SK-N-SH treated with all-trans-retinoic acid at 6 μM for 48 hours (cell line): Measurements from ENCODE around the gene SPRING1.

Source experiments
- ATAC-seq: fragments of 200-7000 bp; cut with Tn5 transposase; 3 replicates; pipeline ENCODE4 v1.9.1; 2020; ENCODE audit warnings: mild to moderate bottlenecking, moderate library complexity
- BACH2 ChIP-seq: fragments of 250-450 bp; sonication (Bioruptor Pico); IDR thresholded peaks from 2 replicates; pipeline ENCODE4 v1.9.0; 2021; ENCODE audit warnings: mild to moderate bottlenecking, borderline replicate concordance
- CREB5 ChIP-seq: fragments of 250-450 bp; sonication (Bioruptor Pico); IDR thresholded peaks from 2 replicates; pipeline ENCODE4 v1.5.1; 2020; ENCODE audit warnings: low read depth, mild to moderate bottlenecking, moderate library complexity
- CSDC2 ChIP-seq: fragments of 250-450 bp; sonication (Bioruptor Pico); IDR thresholded peaks from 2 replicates; pipeline ENCODE4 v1.5.0; 2020; ENCODE audit warnings: mild to moderate bottlenecking, moderate library complexity
- CSRNP3 ChIP-seq: fragments of 250-450 bp; sonication (Bioruptor Pico); IDR thresholded peaks from 2 replicates; pipeline ENCODE4 v1.5.1; 2021; ENCODE audit warnings: mild to moderate bottlenecking, moderate library complexity
- ESRRG ChIP-seq: fragments of 250-450 bp; sonication (Bioruptor Pico); IDR thresholded peaks from 2 replicates; pipeline ENCODE4 v1.6.1; 2021; ENCODE audit warnings: mild to moderate bottlenecking
- GLIS3 ChIP-seq: fragments of 250-450 bp; sonication (Bioruptor Pico); IDR thresholded peaks from 2 replicates; pipeline ENCODE4 v1.5.0; 2020; ENCODE audit warnings: mild to moderate bottlenecking, moderate library complexity
- ISL1 ChIP-seq: fragments of 250-450 bp; sonication (Bioruptor Pico); IDR thresholded peaks from 2 replicates; pipeline ENCODE4 v2.1.2; 2022; ENCODE audit warnings: mild to moderate bottlenecking, moderate library complexity
- OSR1 ChIP-seq: fragments of 250-450 bp; sonication (Bioruptor Pico); IDR thresholded peaks from 2 replicates; pipeline ENCODE4 v1.8.0; 2022; ENCODE audit warnings: moderate library complexity, mild to moderate bottlenecking, inconsistent platforms
- POU6F1 ChIP-seq: fragments of 250-450 bp; sonication (Bioruptor Pico); IDR thresholded peaks from 2 replicates; pipeline ENCODE4 v1.8.0; 2021; ENCODE audit warnings: low read depth, mild to moderate bottlenecking, moderate library complexity, borderline replicate concordance
- PPARA ChIP-seq: fragments of 250-450 bp; sonication (Bioruptor Pico); IDR thresholded peaks from 2 replicates; pipeline ENCODE4 v1.5.0; 2020; ENCODE audit warnings: mild to moderate bottlenecking, borderline replicate concordance
- RARB ChIP-seq: fragments of 250-450 bp; sonication (Bioruptor Pico); IDR thresholded peaks from 2 replicates; pipeline ENCODE4 v1.8.0; 2021; ENCODE audit warnings: mild to moderate bottlenecking, moderate library complexity
- SNAI2 ChIP-seq: fragments of 250-450 bp; sonication (Bioruptor Pico); IDR thresholded peaks from 2 replicates; pipeline ENCODE4 v1.5.0; 2020; ENCODE audit warnings: mild to moderate bottlenecking, moderate library complexity
- TCF4 ChIP-seq: fragments of 250-450 bp; sonication (Bioruptor Pico); IDR thresholded peaks from 2 replicates; pipeline ENCODE4 v1.8.0; 2021; ENCODE audit warnings: mild to moderate bottlenecking, moderate library complexity, borderline replicate concordance
- TOX ChIP-seq: fragments of 250-450 bp; sonication (Bioruptor Pico); IDR thresholded peaks from 2 replicates; pipeline ENCODE4 v1.8.0; 2021; ENCODE audit warnings: mild to moderate bottlenecking, moderate library complexity, borderline replicate concordance
- ZC3H10 ChIP-seq: fragments of 250-450 bp; sonication (Bioruptor Pico); IDR thresholded peaks from 2 replicates; pipeline ENCODE4 v1.5.1; 2021; ENCODE audit warnings: mild to moderate bottlenecking, moderate library complexity
- ZFP3 ChIP-seq: fragments of 250-450 bp; sonication (Bioruptor Pico); IDR thresholded peaks from 2 replicates; pipeline ENCODE4 v1.5.0; 2020; ENCODE audit warnings: mild to moderate bottlenecking, moderate library complexity
- ZFP30 ChIP-seq: fragments of 450-650 bp; formaldehyde crosslinking; IDR thresholded peaks from 2 replicates; pipeline ENCODE4 v1.5.0; 2022; ENCODE audit warnings: mild to moderate bottlenecking, moderate library complexity
- ZNF565 ChIP-seq: fragments of 450-650 bp; formaldehyde crosslinking; conservative IDR thresholded peaks from 2 replicates; pipeline ENCODE4 v1.5.0; 2020; ENCODE audit warnings: low read depth, mild to moderate bottlenecking, moderate library complexity
- ZNF8 ChIP-seq: fragments of 450-650 bp; formaldehyde crosslinking; IDR thresholded peaks from 2 replicates; pipeline ENCODE4 v1.5.0; 2020; ENCODE audit warnings: mild to moderate bottlenecking, moderate library complexity
- TF ChIP-seq, protein P1 (sequence below): fragments of 250-450 bp; sonication (Bioruptor Pico); IDR thresholded peaks from 2 replicates; pipeline ENCODE4 v1.5.0; 2020; ENCODE audit warnings: mild to moderate bottlenecking, moderate library complexity
- TF ChIP-seq, protein P2 (sequence below): fragments of 250-450 bp; sonication (Bioruptor Pico); IDR thresholded peaks from 2 replicates; pipeline ENCODE4 v1.8.0; 2020; ENCODE audit warnings: mild to moderate bottlenecking, moderate library complexity, borderline replicate concordance

SPRING1 gene

GRCh38 chr12:116774020-116774419 lies 36.2 kb upstream of the SPRING1 start:
- no peak for TF ChIP-seq ISL1 (CRISPR knock-in tag)
- TF ChIP-seq ZFP30, result no peak
- no peak for TF ChIP-seq SNAI2 (CRISPR knock-in tag)
- no peak for TF ChIP-seq OSR1 (CRISPR knock-in tag)
- TF ChIP-seq ZNF8, result no peak
- TF ChIP-seq, protein P1, sequence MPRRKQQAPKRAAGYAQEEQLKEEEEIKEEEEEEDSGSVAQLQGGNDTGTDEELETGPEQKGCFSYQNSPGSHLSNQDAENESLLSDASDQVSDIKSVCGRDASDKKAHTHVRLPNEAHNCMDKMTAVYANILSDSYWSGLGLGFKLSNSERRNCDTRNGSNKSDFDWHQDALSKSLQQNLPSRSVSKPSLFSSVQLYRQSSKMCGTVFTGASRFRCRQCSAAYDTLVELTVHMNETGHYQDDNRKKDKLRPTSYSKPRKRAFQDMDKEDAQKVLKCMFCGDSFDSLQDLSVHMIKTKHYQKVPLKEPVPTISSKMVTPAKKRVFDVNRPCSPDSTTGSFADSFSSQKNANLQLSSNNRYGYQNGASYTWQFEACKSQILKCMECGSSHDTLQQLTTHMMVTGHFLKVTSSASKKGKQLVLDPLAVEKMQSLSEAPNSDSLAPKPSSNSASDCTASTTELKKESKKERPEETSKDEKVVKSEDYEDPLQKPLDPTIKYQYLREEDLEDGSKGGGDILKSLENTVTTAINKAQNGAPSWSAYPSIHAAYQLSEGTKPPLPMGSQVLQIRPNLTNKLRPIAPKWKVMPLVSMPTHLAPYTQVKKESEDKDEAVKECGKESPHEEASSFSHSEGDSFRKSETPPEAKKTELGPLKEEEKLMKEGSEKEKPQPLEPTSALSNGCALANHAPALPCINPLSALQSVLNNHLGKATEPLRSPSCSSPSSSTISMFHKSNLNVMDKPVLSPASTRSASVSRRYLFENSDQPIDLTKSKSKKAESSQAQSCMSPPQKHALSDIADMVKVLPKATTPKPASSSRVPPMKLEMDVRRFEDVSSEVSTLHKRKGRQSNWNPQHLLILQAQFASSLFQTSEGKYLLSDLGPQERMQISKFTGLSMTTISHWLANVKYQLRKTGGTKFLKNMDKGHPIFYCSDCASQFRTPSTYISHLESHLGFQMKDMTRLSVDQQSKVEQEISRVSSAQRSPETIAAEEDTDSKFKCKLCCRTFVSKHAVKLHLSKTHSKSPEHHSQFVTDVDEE, result no peak
- TF ChIP-seq, protein P2, sequence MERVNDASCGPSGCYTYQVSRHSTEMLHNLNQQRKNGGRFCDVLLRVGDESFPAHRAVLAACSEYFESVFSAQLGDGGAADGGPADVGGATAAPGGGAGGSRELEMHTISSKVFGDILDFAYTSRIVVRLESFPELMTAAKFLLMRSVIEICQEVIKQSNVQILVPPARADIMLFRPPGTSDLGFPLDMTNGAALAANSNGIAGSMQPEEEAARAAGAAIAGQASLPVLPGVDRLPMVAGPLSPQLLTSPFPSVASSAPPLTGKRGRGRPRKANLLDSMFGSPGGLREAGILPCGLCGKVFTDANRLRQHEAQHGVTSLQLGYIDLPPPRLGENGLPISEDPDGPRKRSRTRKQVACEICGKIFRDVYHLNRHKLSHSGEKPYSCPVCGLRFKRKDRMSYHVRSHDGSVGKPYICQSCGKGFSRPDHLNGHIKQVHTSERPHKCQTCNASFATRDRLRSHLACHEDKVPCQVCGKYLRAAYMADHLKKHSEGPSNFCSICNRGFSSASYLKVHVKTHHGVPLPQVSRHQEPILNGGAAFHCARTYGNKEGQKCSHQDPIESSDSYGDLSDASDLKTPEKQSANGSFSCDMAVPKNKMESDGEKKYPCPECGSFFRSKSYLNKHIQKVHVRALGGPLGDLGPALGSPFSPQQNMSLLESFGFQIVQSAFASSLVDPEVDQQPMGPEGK, result no peak
- TF ChIP-seq TOX (CRISPR knock-in tag), result no peak
- no peak for TF ChIP-seq CSDC2 (CRISPR knock-in tag)
- no peak for TF ChIP-seq CSRNP3
- TF ChIP-seq CREB5 (CRISPR knock-in tag), result no peak
- ATAC-seq, result no peak

GRCh38 chr12:116773276-116773731 lies 35.4 kb upstream of the SPRING1 start:
- TF ChIP-seq ZNF8 (no peak), ZFP30 (no peak), ESRRG (CRISPR knock-in tag) (no peak), ZNF565 (CRISPR knock-in tag) (no peak), BACH2 (CRISPR knock-in tag) (no peak), OSR1 (CRISPR knock-in tag) (no peak), POU6F1 (CRISPR knock-in tag) (no peak), RARB (CRISPR knock-in tag) (no peak), ZC3H10 (CRISPR knock-in tag) (no peak), CREB5 (CRISPR knock-in tag) (no peak), GLIS3 (CRISPR knock-in tag) (no peak), CSRNP3 (no peak), TCF4 (CRISPR knock-in tag) (no peak), ZFP3 (CRISPR knock-in tag) (no peak), PPARA (no peak)
- TF ChIP-seq, protein P2, result no peak
- ATAC-seq, result peak; percentile 45; the same call in 1 of the 3 replicates
